Gastrocnemius medialis (tissue), 4 donors: ENCODE data around the gene PIP5KL1. TPM values are rescaled to one million over a fixed set of nuclear protein-coding genes. Genes with fewer than 3 reads are reported as not detected.

ENCODE experiments used
- ATAC-seq, 2 donors: fragments of 150-250 bp; one replicate each; pipeline ENCODE4 v1.9.1; 2016
- DNase-seq, 2 donors: peaks; one replicate each; pipeline ENCODE4 v3.0.0-alpha.2; 2019
- H3K27ac ChIP-seq, 4 donors: fragments of 200-600 bp; sonication (generic); 1 replicate in 1 of 4; 2 replicates in 3 of 4; pipeline ENCODE4 v1.5.1; 2016 to 2018; ENCODE audit warnings: mild to moderate bottlenecking in 2 of 4, moderate library complexity in 1 of 4
- H3K27me3 ChIP-seq, 3 donors: fragments of 200-600 bp; sonication (generic) in 2 of 3; 1 replicate in 1 of 3; 2 replicates in 2 of 3; pipeline versions ENCODE4 v1.5.1 to v1.6.0; 2016 to 2019; ENCODE audit warnings: mild to moderate bottlenecking in 1 of 3, moderate library complexity in 1 of 3
- H3K36me3 ChIP-seq, 2 donors: fragments of 200-600 bp; sonication (generic) in 1 of 2; one replicate each; pipeline ENCODE4 v1.5.1; 2017 to 2018
- H3K4me1 ChIP-seq, 2 donors: fragments of 200-600 bp; sonication (generic) in 1 of 2; one replicate each; pipeline ENCODE4 v1.5.1; 2016 to 2017; ENCODE audit warnings: mild to moderate bottlenecking in 2 of 2
- H3K4me3 ChIP-seq, 4 donors: fragments of 200-600 bp; sonication (generic) in 3 of 4; 1 replicate in 1 of 4; 2 replicates in 3 of 4; pipeline ENCODE4 v1.5.1; 2016 to 2019; ENCODE audit warnings: mild to moderate bottlenecking in 2 of 4
- H3K9me3 ChIP-seq, 3 donors: fragments of 200-600 bp; sonication (generic) in 2 of 3; 1 replicate in 1 of 3; 2 replicates in 2 of 3; pipeline ENCODE4 v1.5.1; 2016 to 2019
- CTCF ChIP-seq, 5 experiments: fragments of 450-650 bp in 3 of 5; fragments of 200-600 bp in 2 of 5; sonication (generic) in 2 of 5; IDR thresholded peaks in 4 of 5; conservative IDR thresholded peaks in 1 of 5; 1 replicate in 4 of 5; 2 replicates in 1 of 5; pipeline ENCODE4 v1.5.1; 2016 to 2019; ENCODE audit warnings: antibody characterized with exemption in 5 of 5, mild to moderate bottlenecking in 3 of 5, moderate library complexity in 3 of 5
- POLR2A ChIP-seq, 2 donors: fragments of 450-650 bp; IDR thresholded peaks; one replicate each; pipeline ENCODE4 v1.6.1; 2017; ENCODE audit warnings: antibody characterized with exemption in 2 of 2, mild to moderate bottlenecking in 2 of 2, moderate library complexity in 2 of 2
- in situ Hi-C, 4 donors: fragments of 200-750 bp; cut with MboI; loops; one replicate each; pipeline versions ENCODE4 v1.15.0 to v1.8.0; 2017; ENCODE audit warnings: low sequenced_read_pairs in 4 of 4
- intact Hi-C: fragments of 100-400 bp; cut with DNase I; formaldehyde crosslinking; loops from one replicate; pipeline ENCODE4 v1.15.1; 2023; ENCODE audit warnings: low total_unique reads
- total RNA-seq, 4 donors: library from RNA; depleted of rRNA; stranded (reverse); fragments of >200 nt; gene quantifications; one replicate each; pipeline versions ENCODE4 v1.1.0 to v1.2.3, GENCODE V29; 2016

Gene PIP5KL1
- total RNA-seq, 4 donors from 2014 or later: 4.2 TPM; not detected in 3

- H3K4me3 ChIP-seq: no peak overlapping the region
These were observed 47.5 kb upstream of the PIP5KL1 start for GRCh38 chr9:127977884-127978647.

GRCh38 chr9:127977009-127977883 lies 46.7 kb upstream of the PIP5KL1 start:
- DNase-seq (no peak), ATAC-seq (no peak)
- Histone ChIP-seq H3K9me3 (no peaks in the 10 kb centered on the region), H3K27ac (no peak overlapping the region), H3K4me1 (peaks cover 77 to 86% of the 10 kb centered on the region in 2 donors), H3K27me3 (no peaks in the 10 kb centered on the region), H3K36me3 (no peaks in the 10 kb centered on the region), H3K4me3 (no peak overlapping the region)
- no peak for TF ChIP-seq CTCF (IDR thresholded peaks at IDR 0.05 in 4 of 5, conservative IDR thresholded peaks at IDR 0.05 in 1 of 5)
- TF ChIP-seq POLR2A (IDR thresholded peaks at IDR 0.05): no peak
- in situ Hi-C loops: no loop called here
- intact Hi-C loops: no loop called here

More at GRCh38 chr9:127977884-127978647, 47.5 kb upstream of the PIP5KL1 start:
- ATAC-seq (no peak), DNase-seq (no peak)
- peaks cover 69 to 78% of the 10 kb centered on the region in 2 donors for H3K4me1 ChIP-seq
- no peak overlapping the region for H3K27ac ChIP-seq
- TF ChIP-seq POLR2A (IDR thresholded peaks at IDR 0.05) (no peak), CTCF (IDR thresholded peaks at IDR 0.05 in 4 of 5, conservative IDR thresholded peaks at IDR 0.05 in 1 of 5) (no peak)
- in situ Hi-C loops: no loop called here
- intact Hi-C loops: no loop called here
- H3K9me3 ChIP-seq: no peaks in the 10 kb centered on the region
- H3K27me3 ChIP-seq: no peaks in the 10 kb centered on the region
- H3K36me3 ChIP-seq: no peaks in the 10 kb centered on the region

DNA sequence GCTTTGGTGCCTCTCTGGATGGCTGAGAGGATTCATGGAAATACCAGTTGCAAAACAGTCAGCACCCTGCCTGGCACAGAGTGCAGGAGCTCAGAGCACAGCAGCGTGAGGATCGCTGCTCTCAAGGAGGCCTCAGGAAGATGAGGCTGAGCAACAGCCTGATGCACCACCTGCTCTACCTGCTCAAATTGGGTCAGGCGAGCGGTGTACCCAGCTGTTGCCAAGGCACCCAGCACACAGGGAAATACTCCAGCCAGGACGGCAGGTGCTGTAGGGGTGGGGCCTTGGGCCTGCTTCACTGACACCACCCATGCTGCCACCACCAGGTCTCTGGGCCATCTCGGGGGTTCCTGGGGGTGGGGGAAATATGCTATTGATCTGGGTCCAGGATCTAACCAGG lies 45.9 kb upstream of the PIP5KL1 start:
- no peak overlapping the region for H3K27ac ChIP-seq
- TF ChIP-seq CTCF (IDR thresholded peaks at IDR 0.05 in 4 of 5, conservative IDR thresholded peaks at IDR 0.05 in 1 of 5) (no peak), POLR2A (IDR thresholded peaks at IDR 0.05) (no peak)
- no peak for ATAC-seq

GRCh38 chr9:127975376-127976315 lies 45.1 kb upstream of the PIP5KL1 start:
- ATAC-seq (no peak), DNase-seq (peak in 1 of 2 donors; percentile 21)
- in situ Hi-C loops: no loop called here
- Histone ChIP-seq H3K4me1 (peaks cover 79 to 93% of the 10 kb centered on the region in 2 donors), H3K9me3 (no peaks in the 10 kb centered on the region), H3K27me3 (no peaks in the 10 kb centered on the region), H3K36me3 (no peaks in the 10 kb centered on the region), H3K4me3 (no peak overlapping the region), H3K27ac (peak overlapping the region in 1 of 4 donors; percentile 86)
- TF ChIP-seq POLR2A (IDR thresholded peaks at IDR 0.05) (no peak), CTCF (IDR thresholded peaks at IDR 0.05 in 4 of 5, conservative IDR thresholded peaks at IDR 0.05 in 1 of 5) (no peak)
- intact Hi-C loops: no loop called here

More for the DNA sequence above, 45.9 kb upstream of the PIP5KL1 start:
- Histone ChIP-seq H3K4me1 (peaks cover 81 to 89% of the 10 kb centered on the region in 2 donors), H3K9me3 (no peaks in the 10 kb centered on the region), H3K27me3 (no peaks in the 10 kb centered on the region), H3K4me3 (no peak overlapping the region), H3K36me3 (no peaks in the 10 kb centered on the region)
- intact Hi-C loops (no loop called here), in situ Hi-C loops (no loop called here)
- peak in 1 of 2 donors; percentile 60 for DNase-seq
